Stimulated activated CD4-positive, alpha-beta T cell treated with anti-CD3 and anti-CD28 coated beads, Interleukin-12 subunit alpha, Interleukin-12 subunit beta, amount 100 ng/mL, for 48 hours (primary cell): Measurements from ENCODE around the gene UBE2F.

Experiments
- DNase-seq, 3 donors: peaks; one replicate each; pipeline ENCODE4 v3.0.0-alpha.2; 2020; ENCODE audit warnings: low read depth in 2 of 3, low spot score in 1 of 3

UBE2F gene, protein sequence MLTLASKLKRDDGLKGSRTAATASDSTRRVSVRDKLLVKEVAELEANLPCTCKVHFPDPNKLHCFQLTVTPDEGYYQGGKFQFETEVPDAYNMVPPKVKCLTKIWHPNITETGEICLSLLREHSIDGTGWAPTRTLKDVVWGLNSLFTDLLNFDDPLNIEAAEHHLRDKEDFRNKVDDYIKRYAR

DNA sequence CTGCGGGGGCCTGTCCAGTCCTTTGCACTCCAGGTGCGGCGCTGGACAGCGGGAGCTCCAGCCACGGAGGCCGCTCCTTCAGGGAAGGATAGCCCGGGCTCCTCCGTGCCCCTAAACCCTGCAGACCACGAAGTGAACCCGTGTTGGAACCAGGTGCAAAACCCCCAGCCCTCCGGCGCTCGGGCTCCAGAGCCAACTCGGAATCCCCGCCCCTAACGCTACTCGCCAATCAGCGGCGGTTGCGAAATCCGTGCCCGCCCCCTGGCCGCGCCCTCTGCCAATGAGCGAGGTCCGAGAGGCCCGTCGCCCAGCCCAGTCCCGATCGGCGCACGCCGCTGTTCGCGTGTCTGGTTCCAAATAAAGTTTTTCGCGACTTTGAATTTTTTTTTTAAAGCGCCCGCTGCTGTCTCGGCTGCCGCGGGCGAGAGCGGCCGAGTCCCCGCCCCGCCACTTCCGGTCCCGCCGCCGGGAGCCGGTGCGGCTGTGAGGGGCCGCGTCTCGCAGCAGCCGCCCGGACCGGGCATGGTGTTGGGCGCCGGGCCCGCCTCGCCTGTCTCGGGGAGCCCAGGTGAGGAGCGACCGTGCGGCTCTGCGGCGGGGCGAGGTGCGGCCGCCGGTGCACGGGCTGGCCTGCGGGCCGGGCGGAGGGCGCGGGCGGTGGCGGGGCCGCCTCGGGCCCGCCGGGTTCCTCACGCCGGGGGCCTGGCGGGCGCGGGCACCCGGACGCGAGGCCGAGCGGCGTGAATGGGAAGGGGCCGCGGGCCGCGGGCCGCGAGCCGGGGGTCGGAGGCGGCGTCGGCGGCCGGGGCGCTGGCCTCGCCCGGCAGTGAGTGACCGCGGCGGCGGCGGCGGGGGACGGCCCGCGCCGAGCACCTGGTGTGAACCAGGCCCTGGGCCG, at the start of gene UBE2F:
Gene UBE2F, plus strand, starts transcription at position 450 of the 898 bp plus-strand sequence. CDS start 6,094 bp downstream, outside the sequence.
- peak; percentile 95 to 97 (median 96) for DNase-seq

DNA sequence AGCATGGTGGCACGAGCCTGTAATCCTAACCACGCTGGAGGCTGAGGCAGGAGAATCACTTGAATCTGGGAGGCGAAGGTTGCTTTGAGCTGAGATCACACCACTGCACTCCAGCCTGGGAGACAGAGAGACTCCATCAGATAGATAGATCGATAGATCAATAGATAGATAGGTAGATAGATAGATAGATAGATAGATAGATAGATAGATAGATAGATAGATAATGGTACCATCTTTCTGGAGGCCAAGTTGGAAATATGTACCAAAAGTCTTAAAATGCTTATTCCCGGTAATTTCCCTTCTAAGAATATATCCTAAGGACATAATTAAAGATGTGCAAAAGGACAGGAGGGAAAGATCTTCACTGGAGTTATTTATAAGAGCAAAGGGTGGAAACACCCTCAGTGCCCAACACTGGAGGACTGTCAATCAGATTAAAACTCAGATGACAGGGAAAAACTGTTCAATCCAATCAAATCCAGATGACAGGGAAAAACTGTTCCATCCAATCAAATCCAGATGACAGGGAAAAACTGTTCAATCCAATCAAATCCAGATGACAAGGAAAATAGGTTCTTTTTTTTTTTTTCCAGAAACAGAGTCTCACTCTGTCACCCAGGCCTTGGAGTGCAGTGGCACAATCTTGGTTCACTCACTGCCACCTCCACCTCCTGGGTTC, 49.0 kb upstream of the UBE2F start:
- no peak for DNase-seq

DNA sequence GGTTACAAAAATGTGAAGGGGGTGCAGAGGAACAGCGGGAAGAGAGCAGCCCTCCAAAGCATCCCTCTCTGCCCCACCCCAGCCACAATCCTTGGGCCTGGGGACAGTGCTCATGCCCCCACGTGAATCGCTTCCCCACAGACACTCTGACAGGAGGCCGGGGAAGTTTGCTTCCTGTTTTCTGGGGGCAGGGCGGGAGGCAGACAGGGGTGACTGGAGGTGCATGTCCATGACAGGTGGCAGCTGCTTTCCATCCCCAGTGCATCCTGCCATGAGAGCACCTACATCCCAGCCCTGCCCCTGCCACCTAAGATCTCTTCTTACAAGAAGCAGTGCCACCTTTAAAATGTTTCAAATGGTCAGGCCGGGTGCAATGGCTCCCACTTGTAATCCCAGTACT, 47.2 kb upstream of the UBE2F start:
- no peak for DNase-seq

DNA sequence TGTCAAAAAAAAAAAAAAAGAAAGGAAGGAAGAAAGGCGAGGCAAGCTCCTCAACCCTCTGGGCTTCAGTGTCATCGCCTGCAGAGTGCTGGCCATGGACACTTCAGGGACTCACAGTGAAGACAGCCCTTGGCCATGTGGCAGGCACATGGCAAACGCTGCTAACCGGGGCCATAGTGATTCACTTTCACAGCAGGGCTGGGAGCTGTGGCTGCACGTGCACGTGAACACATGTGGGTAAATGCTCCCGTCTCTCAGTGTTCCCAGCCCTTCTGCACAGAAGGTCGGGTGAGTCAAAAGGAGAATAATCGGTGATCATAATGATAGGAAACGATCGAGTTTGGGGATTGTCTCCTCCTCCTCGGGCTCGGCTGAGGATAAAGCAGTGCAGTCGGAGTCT, 46.1 kb upstream of the UBE2F start:
- DNase-seq = no peak

DNA sequence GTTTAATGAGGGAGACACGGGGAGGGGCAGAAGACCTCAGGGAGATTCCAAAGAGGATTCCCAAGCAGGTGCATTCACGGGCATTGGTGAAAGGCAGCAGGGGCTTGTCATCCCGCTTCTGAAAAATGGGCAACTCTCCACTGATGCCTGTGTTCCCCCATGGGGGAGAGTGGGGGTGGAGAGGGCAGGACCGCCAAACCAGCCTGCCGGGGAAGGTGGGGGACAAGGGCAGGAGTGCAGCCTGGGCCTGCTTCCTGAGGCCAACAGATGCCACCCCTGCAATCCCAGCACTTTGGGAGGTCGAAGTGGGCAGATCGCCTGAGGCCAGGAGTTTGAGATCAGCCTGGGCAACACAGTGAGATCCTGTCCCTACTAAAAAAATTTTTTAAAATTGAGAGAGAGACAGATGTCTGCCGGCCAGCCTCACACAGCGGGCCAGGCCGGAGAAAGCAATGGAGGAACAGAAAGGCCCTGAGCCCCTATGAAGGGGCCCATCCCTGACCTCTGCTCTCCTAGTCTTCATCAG, 44.8 kb upstream of the UBE2F start:
- no peak for DNase-seq

DNA sequence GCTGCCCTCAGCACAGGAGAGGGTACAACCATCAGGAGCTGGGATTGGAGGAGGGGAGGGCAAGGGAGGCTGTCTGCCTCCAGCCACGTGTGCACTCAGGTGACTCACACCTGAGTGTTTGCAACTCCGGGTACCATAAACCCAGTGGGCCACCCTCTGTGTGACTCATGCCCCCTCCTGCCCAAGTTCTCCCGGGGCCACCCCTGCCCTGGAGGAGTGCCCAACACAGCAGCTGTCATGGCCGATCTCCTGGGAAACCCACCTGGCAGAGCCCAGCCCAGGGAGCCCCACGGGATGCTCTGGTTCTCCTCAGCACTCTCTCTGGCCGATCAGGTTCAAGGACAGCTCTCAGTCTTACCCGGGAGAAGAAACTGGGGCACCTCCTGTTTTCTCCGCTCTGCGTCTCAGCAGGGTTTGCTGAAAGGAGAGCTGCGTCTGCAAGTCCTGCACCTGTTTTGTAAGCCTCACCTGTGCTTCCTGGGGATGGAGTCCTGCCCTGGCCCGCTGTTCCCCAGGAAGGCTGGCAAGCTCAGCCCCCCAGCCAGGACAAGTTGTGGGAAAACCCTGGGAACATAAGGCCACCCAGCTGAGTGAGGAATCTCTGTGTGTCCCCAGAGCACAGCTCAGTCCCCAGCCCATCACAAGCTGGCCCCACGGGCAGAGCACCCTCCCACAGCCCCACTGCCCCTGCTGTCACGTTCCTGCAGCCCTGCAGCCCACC, 44.0 kb upstream of the UBE2F start:
- DNase-seq = no peak

DNA sequence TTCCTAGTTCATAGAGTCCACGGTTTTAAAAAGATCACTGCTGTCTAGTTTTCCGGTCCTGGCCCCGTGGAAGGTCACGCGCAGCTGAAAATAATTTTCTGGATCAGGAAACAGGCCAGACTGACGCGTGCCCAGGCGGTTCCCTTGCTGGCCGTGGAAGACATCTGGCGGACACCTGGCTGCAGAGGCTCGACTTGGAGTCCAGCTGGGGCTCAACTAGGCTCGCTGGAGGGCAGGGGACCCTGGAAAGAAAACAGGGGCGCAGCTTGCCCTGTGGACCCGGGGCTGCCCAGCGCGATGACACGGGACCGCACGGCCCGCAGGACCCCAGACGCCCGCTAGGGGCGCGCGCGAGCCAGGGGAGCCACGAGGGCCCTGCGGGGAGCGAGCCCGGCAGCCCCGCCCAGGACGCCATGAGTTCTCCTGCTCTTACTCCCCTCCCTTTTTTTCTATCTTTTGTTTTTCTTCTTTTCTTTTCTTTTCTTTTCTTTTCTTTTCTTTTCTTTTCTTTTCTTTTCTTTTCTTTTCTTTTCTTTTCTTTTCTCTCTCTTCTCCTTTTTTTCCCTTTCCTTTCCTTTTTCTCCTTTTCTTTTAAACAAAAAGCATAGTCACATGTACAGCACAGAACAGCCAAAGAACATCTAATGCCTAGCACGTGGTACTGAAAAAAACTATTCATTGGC, 43.2 kb upstream of the UBE2F start:
- DNase-seq = peak; percentile 57 to 83 (median 78)

DNA sequence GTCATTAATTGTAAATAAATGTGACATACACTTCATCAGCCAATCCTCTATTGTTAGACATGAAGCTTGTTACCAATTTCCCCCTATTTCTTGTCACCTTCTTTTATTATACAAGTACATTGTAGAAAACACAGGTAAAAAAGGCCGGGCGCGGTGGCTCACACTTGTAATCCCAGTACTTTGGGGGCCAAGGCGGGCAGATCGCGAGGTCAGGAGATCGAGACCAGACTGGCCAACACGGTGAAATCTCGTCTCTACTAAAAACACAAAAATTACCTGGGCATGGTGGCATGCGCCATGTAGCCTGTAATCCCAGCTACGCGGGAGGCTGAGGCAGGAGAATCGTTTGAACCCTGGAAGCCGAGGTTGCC, 42.7 kb upstream of the UBE2F start:
- DNase-seq = no peak

DNA sequence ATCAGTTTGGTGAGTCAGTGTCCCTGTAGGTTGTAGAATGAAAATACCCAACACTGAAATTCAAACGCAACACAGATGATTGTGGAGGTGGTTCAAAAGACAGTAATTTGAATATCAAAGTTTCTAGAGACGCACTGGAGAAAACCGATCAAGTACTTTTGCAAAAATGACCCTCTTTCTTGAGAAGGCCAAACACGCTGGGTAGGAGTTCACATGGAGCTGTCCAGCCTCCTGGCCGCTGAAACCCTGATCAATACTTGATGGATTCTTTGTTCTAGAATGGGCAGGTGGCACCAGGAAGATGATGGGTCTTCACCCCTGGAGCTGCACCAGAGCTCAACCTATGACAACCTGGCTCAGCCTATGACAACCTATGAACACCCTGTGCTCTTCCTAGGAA, 39.7 kb upstream of the UBE2F start:
- no peak for DNase-seq

DNA sequence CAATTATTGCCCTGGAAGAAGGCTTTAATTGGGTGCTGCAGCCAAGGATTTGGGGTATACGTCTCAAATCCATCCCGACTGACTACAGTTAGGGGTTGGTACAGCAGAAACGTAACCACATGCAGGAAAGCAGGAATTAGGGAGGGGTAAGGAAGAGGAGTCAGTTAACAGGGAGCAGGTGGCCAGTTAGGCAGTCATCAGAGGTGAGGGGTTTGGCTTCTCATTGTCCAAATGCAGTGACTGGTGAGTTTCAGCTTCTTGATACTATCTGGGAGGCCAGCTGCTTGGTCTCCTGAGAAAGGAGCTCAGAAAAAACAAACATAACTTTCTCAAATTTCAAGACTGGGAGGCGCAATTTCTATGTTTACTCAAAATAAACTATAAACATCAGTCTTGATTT, 38.8 kb upstream of the UBE2F start:
- DNase-seq = no peak

DNA sequence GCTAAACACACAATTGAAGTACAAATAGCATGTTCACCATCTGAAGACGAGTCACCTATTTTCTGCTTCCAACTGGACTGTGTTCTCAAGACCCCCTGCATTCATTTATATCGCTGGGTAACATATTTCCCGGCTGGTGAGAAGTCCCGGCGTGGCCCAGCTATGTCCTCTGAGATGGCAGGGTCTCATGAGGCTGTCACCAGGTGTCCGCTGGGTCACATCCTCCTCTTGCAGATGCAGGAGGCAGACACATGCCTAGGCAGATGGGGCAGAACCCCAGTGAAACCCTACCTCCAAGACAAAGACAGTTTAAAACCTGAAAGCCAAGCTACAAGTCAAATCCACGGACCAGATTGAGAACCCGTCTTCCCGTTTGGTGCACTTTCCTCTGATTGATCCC, 36.8 kb upstream of the UBE2F start:
- no peak for DNase-seq

DNA sequence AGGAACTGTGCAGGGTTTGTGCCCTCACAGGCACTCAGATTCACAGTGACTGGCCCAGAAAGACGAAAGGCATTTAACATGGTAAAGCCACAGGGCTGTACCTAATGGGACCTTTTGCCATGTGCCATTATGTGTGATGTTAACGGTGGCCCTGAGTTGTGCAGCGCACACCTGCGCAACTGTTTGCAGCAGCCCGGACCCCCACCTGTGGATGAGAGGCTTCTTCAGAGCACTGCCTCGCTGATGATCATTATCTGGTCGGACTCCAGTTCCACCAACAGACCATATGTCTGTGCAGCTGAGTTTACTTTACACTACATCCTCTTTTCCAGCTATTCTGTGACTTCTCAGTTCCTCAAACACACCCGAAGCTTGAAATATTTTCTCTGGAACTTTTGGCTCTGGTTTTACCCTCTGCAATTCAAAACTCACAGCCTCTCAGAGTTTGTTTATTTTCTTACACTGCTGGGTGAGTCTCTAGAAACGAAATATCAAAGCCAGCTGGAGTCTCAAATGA, 35.6 kb upstream of the UBE2F start:
- no peak for DNase-seq

DNA sequence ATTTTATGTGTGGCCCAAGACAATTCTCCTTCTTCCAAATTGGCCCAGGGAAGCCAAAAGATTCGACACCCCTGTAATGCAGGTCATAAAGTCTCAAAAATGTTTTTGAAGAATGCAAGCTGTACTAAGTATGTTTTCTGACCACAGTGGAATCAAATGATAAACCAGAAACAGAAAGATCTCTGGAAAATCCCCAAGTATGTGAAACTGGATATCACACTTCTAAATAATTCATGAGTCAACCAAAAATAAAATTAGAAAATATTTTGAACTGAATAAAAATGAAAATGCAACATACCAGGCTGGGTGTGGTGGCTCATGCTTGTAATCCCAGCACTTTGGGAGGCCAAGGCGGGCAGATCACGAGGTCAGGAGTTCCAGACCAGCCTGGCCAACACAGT, 34.1 kb upstream of the UBE2F start:
- no peak for DNase-seq

DNA sequence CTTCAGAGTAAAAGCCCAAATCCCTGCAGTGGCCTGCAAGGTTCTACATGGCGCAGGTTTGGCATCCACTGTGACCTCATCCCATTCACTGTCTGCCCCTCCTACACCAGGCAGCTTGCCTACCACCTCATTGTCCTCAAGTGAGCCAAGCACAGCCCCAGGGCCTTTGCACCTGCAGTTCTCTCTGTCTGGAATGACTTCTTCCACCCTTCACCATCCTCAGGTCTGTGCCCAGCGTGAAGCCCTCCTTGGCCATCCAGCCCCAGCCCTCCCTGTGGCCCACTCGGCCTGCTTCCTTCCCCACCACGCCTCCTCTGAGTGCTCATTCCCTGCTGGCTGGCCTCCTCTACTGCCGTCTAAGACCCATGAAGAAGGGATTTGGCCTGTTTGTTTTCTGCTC, 32.6 kb upstream of the UBE2F start:
- DNase-seq = no peak

DNA sequence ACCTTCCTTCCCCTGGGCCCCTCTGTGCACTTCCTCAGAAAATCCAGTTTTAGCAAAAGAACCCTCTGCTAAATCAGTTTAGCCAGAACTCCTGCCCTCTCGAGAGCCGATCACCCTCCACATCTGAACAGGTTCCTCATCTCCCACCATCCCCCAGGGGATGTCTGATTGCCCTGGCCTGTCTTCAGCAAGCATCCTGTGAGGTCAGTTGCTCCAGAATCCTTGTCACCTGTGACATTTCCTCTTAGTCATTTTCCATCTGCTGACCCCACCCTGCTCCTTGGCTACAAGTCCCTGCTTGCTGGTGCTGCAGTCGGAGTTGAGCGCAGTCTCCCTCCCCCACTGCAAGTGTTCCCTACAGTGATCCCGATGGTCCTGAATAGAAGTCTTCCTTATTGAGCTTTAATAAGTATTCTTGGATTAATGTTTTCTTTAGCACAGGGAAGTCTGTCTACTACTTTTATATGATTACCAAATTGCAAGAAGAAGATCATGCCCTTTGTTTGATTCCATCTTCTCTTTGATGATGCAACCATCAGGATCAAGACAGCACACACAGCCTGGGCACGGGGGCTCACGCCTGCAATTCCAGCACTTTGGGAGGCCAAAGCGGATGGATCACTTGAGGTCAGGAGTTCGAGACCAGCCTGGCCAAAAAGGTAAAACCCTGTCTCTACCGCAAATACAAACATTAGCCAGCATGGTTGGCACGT, 30.9 kb upstream of the UBE2F start:
- no peak for DNase-seq

DNA sequence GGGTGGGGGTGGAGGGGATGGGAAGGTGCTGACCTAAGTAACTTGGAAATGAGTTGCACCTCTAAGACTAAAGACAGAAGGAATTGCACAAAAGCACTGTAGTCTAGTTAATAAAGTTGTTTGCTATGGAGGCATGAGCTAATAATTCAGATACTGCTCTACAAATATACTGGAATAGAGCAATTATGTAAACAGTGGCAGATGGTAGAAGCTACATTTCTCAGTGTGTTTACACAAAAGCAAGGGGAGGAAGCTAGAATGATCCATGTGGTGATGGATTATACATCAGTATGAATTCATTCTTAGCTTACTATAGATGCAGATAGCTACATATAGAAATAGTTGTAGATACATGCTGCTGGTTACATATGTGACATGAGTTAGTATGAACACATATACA, 27.6 kb upstream of the UBE2F start:
- no peak for DNase-seq

DNA sequence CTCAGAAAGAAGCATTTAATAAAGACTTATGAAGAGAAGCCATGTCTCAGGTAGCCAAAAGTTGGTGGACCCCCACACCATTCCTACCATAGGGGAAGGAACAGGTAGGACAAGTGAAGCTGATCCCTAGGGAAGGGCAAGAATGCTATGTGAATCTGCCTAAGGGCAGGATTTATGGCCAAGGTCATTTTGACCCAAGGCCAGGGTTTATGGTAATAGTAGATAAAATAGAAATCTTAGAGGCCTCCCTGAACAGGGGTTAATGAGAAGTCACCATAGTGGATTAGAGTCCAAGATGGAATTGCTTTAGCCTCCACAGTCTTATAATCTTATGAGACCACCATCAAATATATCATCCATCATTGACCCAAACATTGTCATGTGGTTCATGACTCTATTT, 26.0 kb upstream of the UBE2F start:
- no peak for DNase-seq

DNA sequence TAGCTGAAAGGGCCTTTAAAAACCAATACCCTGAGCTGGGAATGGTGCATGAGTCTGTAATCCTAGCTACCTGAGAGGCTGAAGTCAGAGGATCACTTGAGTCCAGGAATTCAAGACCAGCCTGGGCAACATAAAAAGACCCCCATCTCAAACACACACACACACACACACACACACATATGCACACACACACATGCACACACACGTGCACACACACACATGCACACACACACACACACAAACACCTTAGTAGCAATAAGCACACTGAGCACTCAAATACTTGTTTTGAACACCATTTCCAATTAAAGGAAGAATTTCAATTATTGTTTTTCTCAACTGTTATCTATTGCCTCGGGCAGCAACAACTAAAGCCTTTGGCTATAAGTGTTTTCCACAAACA, 25.6 kb upstream of the UBE2F start:
- DNase-seq = no peak

DNA sequence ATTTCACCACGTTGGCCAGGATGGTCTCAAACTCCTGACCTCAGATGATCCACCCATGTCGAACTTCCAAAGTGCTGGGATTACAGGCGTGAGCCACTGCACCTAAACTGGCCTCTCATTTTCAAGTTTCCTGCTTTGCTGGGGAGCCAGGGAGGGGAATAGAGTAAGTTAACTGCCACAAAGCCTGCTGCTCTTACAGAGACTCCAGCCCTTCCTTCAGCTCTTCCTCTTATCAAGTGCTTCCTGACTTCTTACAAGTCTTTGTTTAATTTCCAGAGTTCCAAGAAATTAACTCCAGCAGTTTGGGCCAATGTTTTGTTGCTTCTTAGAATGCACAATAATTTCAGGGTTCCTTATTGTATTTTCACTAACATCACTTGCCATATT, 24.3 kb upstream of the UBE2F start:
- DNase-seq = no peak
